HepG2 (cell line): ENCODE data around the gene TEX19. TPM values are rescaled to one million over a fixed set of nuclear protein-coding genes. Genes with fewer than 3 reads are reported as not detected.

Experiments used
- BRCA1 ChIP-seq: sonication (generic); formaldehyde crosslinking; IDR thresholded peaks from 2 replicates; pipeline ENCODE4 v1.4.0; 2020; ENCODE audit warnings: missing genetic modification reagents
- FLYWCH1 ChIP-seq: sonication (generic); formaldehyde crosslinking; IDR thresholded peaks from 2 replicates; pipeline ENCODE4 v1.8.1; 2023; ENCODE audit warnings: mild to moderate bottlenecking, missing genetic modification reagents
- GATA4 ChIP-seq: sonication (generic); IDR thresholded peaks from 2 replicates; pipeline ENCODE4 v1.6.1; 2016; ENCODE audit warnings: antibody characterized with exemption, low read depth, borderline replicate concordance
- IKZF1 ChIP-seq: fragments of 450-650 bp; IDR thresholded peaks from 2 replicates; pipeline ENCODE4 v1.7.1; 2016
- LBX2 ChIP-seq: sonication (generic); formaldehyde crosslinking; IDR thresholded peaks from 2 replicates; pipeline ENCODE4 v1.5.0; 2020; ENCODE audit warnings: missing genetic modification reagents, mild to moderate bottlenecking, borderline replicate concordance
- NCOR1 ChIP-seq: fragments of 200-600 bp; sonication (generic); IDR thresholded peaks from 2 replicates; pipeline ENCODE4 v1.7.0; 2017; ENCODE audit warnings: antibody characterized with exemption, low read length, borderline replicate concordance
- NFATC3 ChIP-seq: sonication (generic); formaldehyde crosslinking; IDR thresholded peaks from 2 replicates; pipeline ENCODE4 v1.5.1; 2020; ENCODE audit warnings: mild to moderate bottlenecking, missing genetic modification reagents
- RFX1 ChIP-seq: fragments of 450-650 bp; IDR thresholded peaks from 2 replicates; pipeline ENCODE4 v1.6.1; 2017
- SMAD1 ChIP-seq: sonication (generic); formaldehyde crosslinking; IDR thresholded peaks from 2 replicates; pipeline ENCODE4 v1.4.0; 2020; ENCODE audit warnings: missing genetic modification reagents, low read depth, mild to moderate bottlenecking, borderline replicate concordance
- ZNF136 ChIP-seq: sonication (generic); formaldehyde crosslinking; IDR thresholded peaks from 2 replicates; pipeline ENCODE4 v1.8.1; 2022; ENCODE audit warnings: low read depth, mild to moderate bottlenecking, moderate library complexity, missing genetic modification reagents
- ZNF354B ChIP-seq: sonication (generic); formaldehyde crosslinking; IDR thresholded peaks from 2 replicates; pipeline ENCODE4 v1.8.0; 2022; ENCODE audit warnings: mild to moderate bottlenecking, missing genetic modification reagents
- ZNF460 ChIP-seq: sonication (generic); formaldehyde crosslinking; IDR thresholded peaks from 2 replicates; pipeline ENCODE4 v1.5.1; 2020; ENCODE audit warnings: missing genetic modification reagents, mild to moderate bottlenecking, borderline replicate concordance
- ZNF619 ChIP-seq: sonication (generic); formaldehyde crosslinking; IDR thresholded peaks from 2 replicates; pipeline ENCODE4 v1.4.0; 2020; ENCODE audit warnings: mild to moderate bottlenecking, missing genetic modification reagents
- ZNF780A ChIP-seq: sonication (generic); formaldehyde crosslinking; IDR thresholded peaks from 2 replicates; pipeline ENCODE4 v1.8.0; 2022; ENCODE audit warnings: mild to moderate bottlenecking, missing genetic modification reagents, moderate library complexity
- ZNF841 ChIP-seq: sonication (generic); formaldehyde crosslinking; IDR thresholded peaks from 2 replicates; pipeline ENCODE4 v1.8.1; 2023; ENCODE audit warnings: missing genetic modification reagents, borderline replicate concordance
- ZUFSP ChIP-seq: sonication (generic); formaldehyde crosslinking; IDR thresholded peaks from 2 replicates; pipeline ENCODE4 v1.9.0; 2021; ENCODE audit warnings: missing genetic modification reagents, mild to moderate bottlenecking, borderline replicate concordance
- polyA plus RNA-seq, 8 experiments: library from polyadenylated mRNA; depleted of rRNA in 3 of 8; stranded (reverse) in 7 of 8; unstranded in 1 of 8; fragments of >200 nt; fragmentation: Illumina TruSeq in 4 of 8; extraction: Trizol in 4 of 8; gene quantifications; 2 replicates each; pipeline versions ENCODE4 v1.2.1 to v1.2.3, GENCODE V29; 2011 to 2016; ENCODE audit warnings: low read depth in 4 of 8, missing spikeins in 1 of 8, mixed read lengths in 1 of 8; ENCODE audit not compliant: insufficient read depth in 1 of 8
- total RNA-seq, 5 experiments: library from RNA; depleted of rRNA; stranded (reverse); fragments of >200 nt; fragmentation: Illumina TruSeq; extraction: Trizol; gene quantifications; 2 replicates each; pipeline ENCODE4 v1.2.3, GENCODE V29; 2016; ENCODE audit warnings: low read depth in 1 of 5
- TF ChIP-seq, protein P1 (sequence below): sonication (generic); formaldehyde crosslinking; IDR thresholded peaks from 2 replicates; pipeline ENCODE4 v1.4.0; 2020; ENCODE audit warnings: missing genetic modification reagents
- TF ChIP-seq, protein P2 (sequence below): sonication (generic); formaldehyde crosslinking; IDR thresholded peaks from 2 replicates; pipeline ENCODE4 v1.4.0; 2020; ENCODE audit warnings: missing genetic modification reagents
- TF ChIP-seq, protein P3 (sequence below): sonication (generic); formaldehyde crosslinking; IDR thresholded peaks from 2 replicates; pipeline ENCODE4 v1.5.0; 2020; ENCODE audit warnings: missing genetic modification reagents
- TF ChIP-seq, protein P4 (sequence below): sonication (generic); formaldehyde crosslinking; IDR thresholded peaks from 2 replicates; pipeline ENCODE4 v1.5.1; 2020; ENCODE audit warnings: missing genetic modification reagents, mild to moderate bottlenecking, borderline replicate concordance

The TEX19 gene
- total and polyA plus RNA-seq, 2 of the 13 experiments (the other 11 are each of a cell fraction or from before 2014, with no cell fraction given): 1.3 to 6.0 TPM

GRCh38 chr17:82330322-82331239 lies 28.5 kb upstream of the TEX19 start (continued):
- TF ChIP-seq ZNF354B (CRISPR knock-in tag) (no peak; the same call in 1 of the 2 replicates), ZNF619 (CRISPR knock-in tag) (peak; percentile 91), ZUFSP (CRISPR knock-in tag) (no peak), ZNF780A (CRISPR knock-in tag) (no peak), NCOR1 (peak; percentile 74; the same call in 1 of the 2 replicates), ZNF136 (no peak), SMAD1 (0 out of 2 replicates have a peak, but pooled peaks have one; percentile 57), IKZF1 (no peak), BRCA1 (no peak), ZNF841 (CRISPR knock-in tag) (no peak), FLYWCH1 (CRISPR knock-in tag) (no peak), LBX2 (CRISPR knock-in tag) (no peak), GATA4 (no peak), ZNF460 (CRISPR knock-in tag) (peak; percentile 12; the same call in 1 of the 2 replicates), NFATC3 (no peak), RFX1 (no peak)
- TF ChIP-seq, protein P1, sequence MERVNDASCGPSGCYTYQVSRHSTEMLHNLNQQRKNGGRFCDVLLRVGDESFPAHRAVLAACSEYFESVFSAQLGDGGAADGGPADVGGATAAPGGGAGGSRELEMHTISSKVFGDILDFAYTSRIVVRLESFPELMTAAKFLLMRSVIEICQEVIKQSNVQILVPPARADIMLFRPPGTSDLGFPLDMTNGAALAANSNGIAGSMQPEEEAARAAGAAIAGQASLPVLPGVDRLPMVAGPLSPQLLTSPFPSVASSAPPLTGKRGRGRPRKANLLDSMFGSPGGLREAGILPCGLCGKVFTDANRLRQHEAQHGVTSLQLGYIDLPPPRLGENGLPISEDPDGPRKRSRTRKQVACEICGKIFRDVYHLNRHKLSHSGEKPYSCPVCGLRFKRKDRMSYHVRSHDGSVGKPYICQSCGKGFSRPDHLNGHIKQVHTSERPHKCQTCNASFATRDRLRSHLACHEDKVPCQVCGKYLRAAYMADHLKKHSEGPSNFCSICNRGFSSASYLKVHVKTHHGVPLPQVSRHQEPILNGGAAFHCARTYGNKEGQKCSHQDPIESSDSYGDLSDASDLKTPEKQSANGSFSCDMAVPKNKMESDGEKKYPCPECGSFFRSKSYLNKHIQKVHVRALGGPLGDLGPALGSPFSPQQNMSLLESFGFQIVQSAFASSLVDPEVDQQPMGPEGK (CRISPR knock-in tag): peak; percentile 96
- TF ChIP-seq, protein P2, sequence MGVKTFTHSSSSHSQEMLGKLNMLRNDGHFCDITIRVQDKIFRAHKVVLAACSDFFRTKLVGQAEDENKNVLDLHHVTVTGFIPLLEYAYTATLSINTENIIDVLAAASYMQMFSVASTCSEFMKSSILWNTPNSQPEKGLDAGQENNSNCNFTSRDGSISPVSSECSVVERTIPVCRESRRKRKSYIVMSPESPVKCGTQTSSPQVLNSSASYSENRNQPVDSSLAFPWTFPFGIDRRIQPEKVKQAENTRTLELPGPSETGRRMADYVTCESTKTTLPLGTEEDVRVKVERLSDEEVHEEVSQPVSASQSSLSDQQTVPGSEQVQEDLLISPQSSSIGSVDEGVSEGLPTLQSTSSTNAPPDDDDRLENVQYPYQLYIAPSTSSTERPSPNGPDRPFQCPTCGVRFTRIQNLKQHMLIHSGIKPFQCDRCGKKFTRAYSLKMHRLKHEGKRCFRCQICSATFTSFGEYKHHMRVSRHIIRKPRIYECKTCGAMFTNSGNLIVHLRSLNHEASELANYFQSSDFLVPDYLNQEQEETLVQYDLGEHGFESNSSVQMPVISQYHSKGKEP (CRISPR knock-in tag): no peak
- TF ChIP-seq, protein P3, sequence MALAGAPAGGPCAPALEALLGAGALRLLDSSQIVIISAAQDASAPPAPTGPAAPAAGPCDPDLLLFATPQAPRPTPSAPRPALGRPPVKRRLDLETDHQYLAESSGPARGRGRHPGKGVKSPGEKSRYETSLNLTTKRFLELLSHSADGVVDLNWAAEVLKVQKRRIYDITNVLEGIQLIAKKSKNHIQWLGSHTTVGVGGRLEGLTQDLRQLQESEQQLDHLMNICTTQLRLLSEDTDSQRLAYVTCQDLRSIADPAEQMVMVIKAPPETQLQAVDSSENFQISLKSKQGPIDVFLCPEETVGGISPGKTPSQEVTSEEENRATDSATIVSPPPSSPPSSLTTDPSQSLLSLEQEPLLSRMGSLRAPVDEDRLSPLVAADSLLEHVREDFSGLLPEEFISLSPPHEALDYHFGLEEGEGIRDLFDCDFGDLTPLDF (CRISPR knock-in tag): no peak
- TF ChIP-seq, protein P4, sequence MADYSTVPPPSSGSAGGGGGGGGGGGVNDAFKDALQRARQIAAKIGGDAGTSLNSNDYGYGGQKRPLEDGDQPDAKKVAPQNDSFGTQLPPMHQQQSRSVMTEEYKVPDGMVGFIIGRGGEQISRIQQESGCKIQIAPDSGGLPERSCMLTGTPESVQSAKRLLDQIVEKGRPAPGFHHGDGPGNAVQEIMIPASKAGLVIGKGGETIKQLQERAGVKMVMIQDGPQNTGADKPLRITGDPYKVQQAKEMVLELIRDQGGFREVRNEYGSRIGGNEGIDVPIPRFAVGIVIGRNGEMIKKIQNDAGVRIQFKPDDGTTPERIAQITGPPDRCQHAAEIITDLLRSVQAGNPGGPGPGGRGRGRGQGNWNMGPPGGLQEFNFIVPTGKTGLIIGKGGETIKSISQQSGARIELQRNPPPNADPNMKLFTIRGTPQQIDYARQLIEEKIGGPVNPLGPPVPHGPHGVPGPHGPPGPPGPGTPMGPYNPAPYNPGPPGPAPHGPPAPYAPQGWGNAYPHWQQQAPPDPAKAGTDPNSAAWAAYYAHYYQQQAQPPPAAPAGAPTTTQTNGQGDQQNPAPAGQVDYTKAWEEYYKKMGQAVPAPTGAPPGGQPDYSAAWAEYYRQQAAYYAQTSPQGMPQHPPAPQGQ (CRISPR knock-in tag): no peak
